ENCODE data around the gene POGLUT3. TPM values are rescaled to one million over a fixed set of nuclear protein-coding genes. Genes with fewer than 3 reads are reported as not detected.
A peak's percentile ranks its signal among the peaks of the same experiment; 100 is the strongest.

Gene POGLUT3
- total RNA-seq, 2 experiments from 2014 or later = 12.4 to 14.2 TPM

DNA sequence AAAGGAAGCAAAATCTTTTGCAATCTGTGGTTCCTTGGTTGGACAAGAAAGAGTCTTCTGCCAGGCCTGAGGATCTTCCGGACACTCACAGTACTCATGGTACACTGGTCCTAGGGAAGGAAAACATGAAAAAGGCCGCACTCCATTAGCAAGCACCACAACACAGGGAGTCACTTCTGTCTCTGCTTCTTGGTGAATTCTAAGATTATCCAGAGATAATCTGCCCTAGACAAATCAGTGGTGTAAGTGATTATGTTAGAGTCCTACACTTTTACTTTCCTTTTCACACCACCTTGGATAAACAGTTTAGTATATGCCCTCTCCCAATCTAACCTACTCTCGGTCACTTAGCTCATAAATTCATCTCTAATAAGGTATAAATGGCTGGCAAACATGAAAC, 11.9 kb downstream of the POGLUT3 start:
- CTCF ChIA-PET = no interaction called here
- TF ChIP-seq, protein P1, sequence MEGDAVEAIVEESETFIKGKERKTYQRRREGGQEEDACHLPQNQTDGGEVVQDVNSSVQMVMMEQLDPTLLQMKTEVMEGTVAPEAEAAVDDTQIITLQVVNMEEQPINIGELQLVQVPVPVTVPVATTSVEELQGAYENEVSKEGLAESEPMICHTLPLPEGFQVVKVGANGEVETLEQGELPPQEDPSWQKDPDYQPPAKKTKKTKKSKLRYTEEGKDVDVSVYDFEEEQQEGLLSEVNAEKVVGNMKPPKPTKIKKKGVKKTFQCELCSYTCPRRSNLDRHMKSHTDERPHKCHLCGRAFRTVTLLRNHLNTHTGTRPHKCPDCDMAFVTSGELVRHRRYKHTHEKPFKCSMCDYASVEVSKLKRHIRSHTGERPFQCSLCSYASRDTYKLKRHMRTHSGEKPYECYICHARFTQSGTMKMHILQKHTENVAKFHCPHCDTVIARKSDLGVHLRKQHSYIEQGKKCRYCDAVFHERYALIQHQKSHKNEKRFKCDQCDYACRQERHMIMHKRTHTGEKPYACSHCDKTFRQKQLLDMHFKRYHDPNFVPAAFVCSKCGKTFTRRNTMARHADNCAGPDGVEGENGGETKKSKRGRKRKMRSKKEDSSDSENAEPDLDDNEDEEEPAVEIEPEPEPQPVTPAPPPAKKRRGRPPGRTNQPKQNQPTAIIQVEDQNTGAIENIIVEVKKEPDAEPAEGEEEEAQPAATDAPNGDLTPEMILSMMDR (IDR thresholded peaks at IDR 0.05) = no peak
- no peaks in the 10 kb centered on the region for H3K4me1 Mint-ChIP-seq (ENCODE audit: low read depth)
- H3K36me3 Mint-ChIP-seq (ENCODE audit: low read depth) = peaks cover 48% of the 10 kb centered on the region
- H3K27ac Mint-ChIP-seq = no peak overlapping the region
- no peak overlapping the region for H3K4me3 Mint-ChIP-seq
- DNase-seq (no peak), ATAC-seq (no peak)
- POLR2A ChIA-PET = interaction anchor here (0.6 kb wide), 1 partner anchor 52 kb away, joined by 5 read pairs; no protein-coding TSS in a partner anchor
- intact Hi-C loops (cut with micrococcal nuclease) = no loop called here
- no peaks in the 10 kb centered on the region for H3K27me3 Mint-ChIP-seq
- H3K9me3 Mint-ChIP-seq = no peaks in the 10 kb centered on the region

DNA sequence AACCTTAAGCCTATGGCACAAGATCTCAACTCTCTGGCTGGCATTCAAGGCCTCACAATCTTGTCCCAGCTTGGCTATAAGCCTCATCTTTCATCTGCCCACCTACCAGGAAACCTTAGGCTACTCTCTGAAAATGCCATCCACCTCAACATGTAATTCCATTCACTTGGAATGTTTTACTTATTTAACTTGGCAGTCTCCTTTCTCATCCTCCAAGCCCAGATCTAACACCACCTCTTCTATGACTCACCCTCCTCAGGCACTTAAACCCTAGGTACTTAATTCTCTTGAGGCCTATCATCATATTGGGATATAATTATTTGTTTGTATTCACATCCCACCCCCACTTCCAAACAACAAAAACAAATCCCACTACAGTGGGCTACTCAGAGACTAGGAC, 15.0 kb downstream of the POGLUT3 start:
- Mint-ChIP-seq H3K9me3 (no peaks in the 10 kb centered on the region), H3K4me1 (ENCODE audit: low read depth) (no peaks in the 10 kb centered on the region), H3K27me3 (no peaks in the 10 kb centered on the region), H3K27ac (no peak overlapping the region), H3K36me3 (ENCODE audit: low read depth) (peaks cover 39% of the 10 kb centered on the region), H3K4me3 (no peak overlapping the region)
- ATAC-seq (no peak), DNase-seq (no peak)
- ChIA-PET CTCF (no interaction called here), POLR2A (no interaction called here)
- intact Hi-C loops (cut with micrococcal nuclease) = no loop called here
- TF ChIP-seq, protein P1 (IDR thresholded peaks at IDR 0.05) = no peak

DNA sequence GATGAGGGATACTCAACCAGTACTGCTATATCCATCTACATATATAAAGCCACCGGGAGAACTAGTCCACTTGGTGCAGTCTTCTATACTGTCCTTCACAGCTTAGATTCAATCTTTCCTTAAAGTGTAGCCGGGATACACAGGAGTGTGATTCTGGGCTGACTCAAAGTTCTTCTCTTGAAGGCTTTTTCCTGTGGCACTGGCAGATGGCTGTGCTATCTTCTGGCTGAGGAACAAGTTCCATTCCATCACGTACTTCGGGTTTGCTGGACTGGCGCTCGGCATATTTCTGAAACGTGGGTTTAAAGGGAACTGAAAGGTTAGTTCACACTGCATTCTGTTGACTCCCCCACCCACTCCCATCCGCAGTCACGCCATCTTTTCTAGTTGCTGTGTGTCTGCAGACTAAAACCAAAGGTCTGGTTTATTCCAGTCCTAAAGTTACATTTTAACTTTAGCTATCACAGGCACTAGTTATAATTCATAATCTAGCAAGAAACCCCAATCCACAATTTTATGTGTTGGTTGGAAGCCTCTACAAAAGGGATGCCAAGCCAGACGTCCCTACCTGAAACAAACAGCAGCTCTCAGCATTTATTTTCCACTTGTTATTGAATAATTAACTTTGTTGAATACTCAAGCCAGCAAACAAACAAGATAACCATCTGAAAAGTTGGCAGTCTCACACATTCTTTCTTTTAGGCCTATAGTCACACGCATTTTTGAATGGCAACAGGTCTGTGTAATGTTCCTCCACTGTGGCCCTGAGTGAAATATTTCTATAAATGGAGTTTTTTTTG, 23.3 kb downstream of the POGLUT3 start:
- TF ChIP-seq, protein P1 (IDR thresholded peaks at IDR 0.05) = no peak
- ChIA-PET POLR2A (no interaction called here), CTCF (no interaction called here)
- intact Hi-C loops (cut with micrococcal nuclease) = no loop called here
- H3K4me1 Mint-ChIP-seq (ENCODE audit: low read depth) = no peaks in the 10 kb centered on the region
- peaks cover 10% of the 10 kb centered on the region for H3K36me3 Mint-ChIP-seq (ENCODE audit: low read depth)
- no peak for DNase-seq
- ATAC-seq = no peak
- no peaks in the 10 kb centered on the region for H3K27me3 Mint-ChIP-seq
- no peaks in the 10 kb centered on the region for H3K9me3 Mint-ChIP-seq
- no peak overlapping the region for H3K4me3 Mint-ChIP-seq
- H3K27ac Mint-ChIP-seq = no peak overlapping the region

DNA sequence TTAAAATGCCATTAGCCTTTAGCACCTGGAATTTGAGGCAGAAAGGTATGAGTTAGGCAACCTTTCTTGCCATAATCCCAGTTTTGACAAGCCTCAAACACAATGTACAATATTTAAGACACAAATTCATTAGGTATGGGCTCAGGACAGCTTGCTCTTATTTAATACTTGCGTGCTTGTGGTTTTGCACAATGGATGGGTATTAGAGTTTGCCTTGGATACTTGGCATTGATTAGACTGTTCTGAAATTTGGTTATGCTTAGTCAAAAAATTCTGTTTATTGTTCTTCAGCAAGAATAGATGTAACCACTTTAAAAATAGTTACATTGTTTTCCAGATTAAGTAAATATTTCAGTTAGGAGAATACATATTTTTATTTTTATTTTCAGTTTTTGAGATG, 25.5 kb downstream of the POGLUT3 start:
- intact Hi-C loops (cut with micrococcal nuclease) = no loop called here
- H3K9me3 Mint-ChIP-seq = no peaks in the 10 kb centered on the region
- H3K36me3 Mint-ChIP-seq (ENCODE audit: low read depth) = peaks cover 6% of the 10 kb centered on the region
- no peak for ATAC-seq
- ChIA-PET POLR2A (no interaction called here), CTCF (interaction anchor here (0.6 kb wide), 1 partner anchor 324 kb away, joined by 3 read pairs; no protein-coding TSS in a partner anchor)
- DNase-seq = no peak
- no peaks in the 10 kb centered on the region for H3K27me3 Mint-ChIP-seq
- no peak overlapping the region for H3K27ac Mint-ChIP-seq
- H3K4me3 Mint-ChIP-seq = no peak overlapping the region
- TF ChIP-seq, protein P1 (IDR thresholded peaks at IDR 0.05) = no peak
- no peaks in the 10 kb centered on the region for H3K4me1 Mint-ChIP-seq (ENCODE audit: low read depth)

DNA sequence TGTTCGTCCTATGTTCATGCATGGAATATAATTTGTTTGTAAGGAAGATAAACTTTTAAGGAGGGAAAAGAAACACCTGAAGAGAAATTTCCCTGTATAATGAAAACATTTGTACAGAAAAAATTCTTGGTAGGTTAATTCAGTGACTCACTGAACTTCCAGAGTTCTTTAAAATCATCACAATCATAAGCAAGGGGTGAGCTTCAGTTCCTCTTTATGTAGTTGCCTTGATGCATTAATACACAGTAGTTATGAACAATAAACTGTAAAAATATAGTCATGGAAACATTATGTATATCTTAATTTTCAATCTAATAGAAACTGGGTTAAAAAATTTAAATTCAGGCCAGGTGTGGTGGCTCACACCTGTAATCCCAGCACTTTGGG, 29.7 kb downstream of the POGLUT3 start:
- Mint-ChIP-seq H3K36me3 (ENCODE audit: low read depth) (no peaks in the 10 kb centered on the region), H3K27ac (peak overlapping the region; percentile 98), H3K9me3 (no peaks in the 10 kb centered on the region), H3K4me3 (peak overlapping the region; percentile 92), H3K27me3 (no peaks in the 10 kb centered on the region), H3K4me1 (ENCODE audit: low read depth) (no peaks in the 10 kb centered on the region)
- intact Hi-C loops (cut with micrococcal nuclease) = no loop called here
- no peak for ATAC-seq
- CTCF ChIA-PET = interaction anchor here (1.0 kb wide), 1 partner anchor 10 kb away, joined by 3 read pairs; no protein-coding TSS in a partner anchor
- TF ChIP-seq, protein P1 (IDR thresholded peaks at IDR 0.05) = no peak
- POLR2A ChIA-PET = interaction anchor here (0.7 to 1.7 kb wide), 2 partner anchors 9 to 22 kb away, joined by 3 to 6 read pairs; no protein-coding TSS in a partner anchor
- no peak for DNase-seq
